T1000 (cell line): ENCODE data around the gene RRP7A.
"Not testable (repeated sequence)": the region's sequence is repeated elsewhere in the genome, so short reads cannot be mapped to it uniquely, and the experiment has no call there.

Experiments used
- DNase-seq: peaks from one replicate; lab custom pipeline; 2025; ENCODE audit warnings: mixed read lengths; lab: John Stamatoyannopoulos, UW

The RRP7A gene

DNA sequence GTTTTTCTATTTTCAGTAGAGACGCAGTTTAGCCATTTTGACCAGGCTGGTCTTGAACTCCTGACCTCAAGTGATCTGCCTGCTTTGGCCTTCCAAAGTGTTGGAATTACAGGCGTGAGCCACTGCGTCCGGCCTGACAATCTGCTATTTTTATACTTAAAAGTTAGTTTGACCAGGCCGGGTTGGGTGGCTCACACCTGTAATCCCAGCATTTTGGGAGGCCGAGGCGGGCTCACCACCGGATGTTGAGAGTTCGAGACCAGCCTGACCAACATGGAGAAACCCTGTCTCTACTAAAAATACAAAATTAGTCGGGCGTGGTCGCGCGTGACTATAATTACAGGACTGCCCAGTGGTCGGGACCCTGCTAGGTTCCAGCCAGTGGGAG is 19.8 kb downstream of the RRP7A start:
- not testable (repeated sequence) for DNase-seq

DNA sequence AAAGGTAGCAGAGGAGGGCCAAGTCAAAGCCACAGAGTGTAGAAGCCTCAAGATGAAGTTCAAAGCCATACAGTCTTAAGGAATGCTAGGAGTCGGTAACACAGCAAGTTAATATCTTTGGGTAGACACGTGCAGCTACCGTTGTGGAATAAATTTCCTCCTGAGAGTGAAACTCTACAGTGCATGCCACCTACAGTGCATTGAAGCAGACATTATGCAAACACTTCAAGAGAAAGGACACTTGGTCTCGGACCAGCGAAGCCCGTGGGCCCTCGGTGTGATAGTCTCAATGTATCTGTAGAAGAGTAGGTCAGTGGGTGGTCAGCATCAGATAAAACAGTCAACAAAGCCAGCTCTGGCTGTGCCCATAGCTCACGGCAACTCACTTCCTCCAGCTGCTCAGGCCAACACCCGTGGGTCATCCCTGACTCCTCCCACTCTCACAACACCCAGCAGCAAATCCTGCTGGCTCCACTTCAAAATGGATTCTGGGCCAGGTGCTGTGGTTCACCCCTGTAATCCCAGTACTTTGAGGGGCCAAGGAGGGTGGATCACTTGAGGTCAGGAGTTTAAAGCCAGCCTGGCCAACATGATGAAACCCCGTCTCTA is 24.0 kb downstream of the RRP7A start:
- not testable (repeated sequence) for DNase-seq

DNA sequence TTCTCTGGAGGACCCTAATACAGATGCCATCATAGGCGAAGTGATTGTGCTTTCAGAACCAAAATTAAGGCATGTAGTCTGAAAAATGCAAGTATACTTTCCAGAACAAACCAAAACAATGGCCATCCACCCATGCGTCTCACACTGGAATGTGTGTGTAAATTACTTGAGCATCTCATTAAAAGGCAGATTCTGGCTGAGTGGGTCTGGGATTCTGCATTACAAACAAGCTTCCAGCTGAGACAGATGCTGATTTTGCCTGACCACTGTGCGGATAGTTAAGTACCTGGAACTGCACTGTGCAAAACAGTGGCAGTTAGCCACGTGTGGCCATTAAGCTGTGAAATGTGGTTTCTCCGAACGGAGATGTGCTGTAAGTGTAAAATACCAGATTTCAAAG is 26.2 kb downstream of the RRP7A start:
- no peak for DNase-seq

DNA sequence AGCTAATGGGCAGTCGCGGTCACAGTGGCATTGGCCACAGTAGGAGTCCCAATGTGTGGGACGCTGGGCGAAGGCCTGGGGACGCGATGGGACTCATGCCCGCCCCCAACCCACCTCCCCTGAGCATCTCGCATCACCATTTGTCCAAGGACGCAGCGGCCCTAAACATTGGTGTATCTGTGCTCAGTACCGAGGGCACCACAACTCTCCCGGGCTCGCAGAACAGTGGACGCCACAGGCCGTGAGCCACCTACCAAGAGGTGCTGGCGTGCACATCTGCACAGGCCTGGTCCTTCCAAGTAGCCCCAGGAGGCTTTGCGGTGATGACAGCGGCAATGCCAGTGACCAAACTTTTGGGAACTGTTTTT is 27.3 kb downstream of the RRP7A start:
- DNase-seq, result no peak

DNA sequence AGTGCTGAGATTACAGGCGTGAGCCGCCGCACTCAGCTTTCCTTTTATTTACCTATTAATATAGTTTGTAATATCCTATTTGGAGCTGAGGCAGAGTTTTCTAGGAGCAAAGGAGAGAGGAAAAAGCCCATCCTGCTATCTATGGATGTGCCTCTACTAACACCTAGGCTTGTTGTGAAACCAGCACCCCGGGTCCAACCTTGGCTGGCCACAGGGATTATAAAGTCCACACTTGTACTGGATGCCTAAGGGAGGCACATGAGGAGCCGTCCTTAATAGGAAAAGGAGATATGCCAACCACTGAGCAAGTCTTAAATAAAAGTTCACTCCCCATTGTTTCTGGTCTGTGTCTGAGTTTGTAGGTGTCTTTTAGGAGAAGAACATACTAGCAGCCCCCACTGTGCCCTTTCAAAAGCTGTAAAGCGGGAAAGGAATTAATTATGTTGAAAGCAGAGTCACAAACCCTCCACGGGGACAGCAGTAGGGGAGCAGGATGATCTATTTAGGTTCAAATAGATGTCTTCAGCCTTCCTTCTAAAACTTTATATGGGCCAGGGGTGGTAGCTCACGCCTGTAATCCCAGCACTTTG is 29.3 kb downstream of the RRP7A start:
- no peak for DNase-seq

DNA sequence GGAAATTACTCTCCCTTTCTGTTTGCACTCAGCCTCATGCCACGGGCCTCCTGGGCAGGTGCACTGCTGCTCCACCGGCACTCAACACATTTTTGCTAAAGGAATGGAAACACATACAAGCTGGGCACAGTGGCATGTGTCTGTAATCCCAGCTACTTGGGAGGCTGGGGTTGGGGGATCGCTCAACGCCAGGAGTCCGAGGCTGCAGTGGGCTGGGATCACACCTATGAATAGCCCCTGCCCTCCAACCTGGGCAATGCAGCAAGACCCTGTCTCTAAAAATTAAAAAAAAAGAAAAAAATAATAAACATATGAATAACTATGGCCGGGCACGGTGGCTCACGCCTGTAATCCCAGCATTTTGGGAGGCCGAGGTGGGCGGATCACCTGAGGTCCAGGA is 30.6 kb downstream of the RRP7A start:
- DNase-seq, result no peak

DNA sequence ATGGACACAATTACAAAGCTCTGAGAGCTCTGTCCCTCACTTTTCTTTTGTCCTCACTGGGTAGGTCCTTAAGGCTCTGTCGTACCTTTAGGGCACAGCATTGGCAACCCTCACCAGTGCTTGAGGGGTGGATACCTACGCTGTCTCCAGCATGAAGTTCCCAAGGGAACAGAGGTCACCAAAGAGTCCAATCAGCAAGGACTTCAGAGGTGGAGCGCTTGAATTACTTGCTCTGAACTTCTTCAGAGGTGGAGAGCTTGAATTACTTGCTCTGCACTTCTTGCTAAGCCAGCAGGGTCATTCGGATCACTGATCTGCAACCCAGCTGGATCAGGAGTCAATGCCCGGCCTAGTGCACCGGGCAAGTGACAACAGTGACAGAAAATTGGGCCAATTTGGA is 35.1 kb downstream of the RRP7A start:
- no peak for DNase-seq

DNA sequence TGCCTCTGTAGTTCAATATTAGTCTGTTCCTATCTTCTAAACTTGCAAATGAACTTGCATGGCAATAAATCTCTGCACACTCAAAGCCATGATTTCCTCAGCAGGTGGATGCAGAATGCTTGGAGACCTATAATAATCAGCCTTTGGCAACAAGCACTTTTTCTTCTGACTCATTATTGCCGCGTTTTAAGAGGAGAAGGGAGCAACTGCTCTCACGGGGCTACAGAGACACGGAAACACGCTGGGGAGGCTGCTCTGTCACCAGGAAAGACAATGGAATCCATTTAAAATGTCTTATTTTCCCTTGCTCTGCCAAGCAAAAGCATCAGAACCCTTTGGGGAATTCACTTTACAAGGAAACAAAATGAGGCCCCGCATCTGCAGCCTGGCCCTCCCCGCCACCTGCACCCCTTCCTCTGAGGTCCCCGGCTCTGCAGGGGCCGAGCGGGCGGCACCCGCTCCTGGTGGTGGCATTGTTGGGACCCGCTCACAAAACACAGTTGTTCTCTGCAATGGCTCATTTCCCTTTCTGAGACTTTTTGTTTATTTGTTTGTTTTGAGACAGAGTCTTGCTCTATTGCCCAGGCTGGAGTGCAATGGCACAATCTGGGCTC is 35.9 kb downstream of the RRP7A start:
- DNase-seq, result not testable (repeated sequence)

DNA sequence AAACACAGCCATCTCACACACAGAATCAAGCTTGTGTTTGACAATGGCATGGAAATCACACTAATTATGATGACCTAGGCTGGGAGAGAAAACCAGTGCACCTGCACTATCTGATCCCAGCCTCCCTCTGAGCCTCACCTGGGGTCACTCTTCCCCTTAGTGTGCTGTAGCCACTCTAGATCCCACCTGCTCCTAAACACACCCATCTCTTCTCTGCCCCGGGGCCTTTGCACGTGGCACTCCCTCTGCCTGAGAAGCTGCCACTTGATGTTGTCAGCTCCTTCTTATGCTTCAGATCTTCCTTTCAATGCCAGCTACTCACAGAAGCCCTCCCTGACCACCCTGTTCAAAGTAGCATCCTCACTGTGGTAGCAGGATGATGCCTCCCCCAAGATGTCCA is 44.5 kb downstream of the RRP7A start:
- no peak for DNase-seq

DNA sequence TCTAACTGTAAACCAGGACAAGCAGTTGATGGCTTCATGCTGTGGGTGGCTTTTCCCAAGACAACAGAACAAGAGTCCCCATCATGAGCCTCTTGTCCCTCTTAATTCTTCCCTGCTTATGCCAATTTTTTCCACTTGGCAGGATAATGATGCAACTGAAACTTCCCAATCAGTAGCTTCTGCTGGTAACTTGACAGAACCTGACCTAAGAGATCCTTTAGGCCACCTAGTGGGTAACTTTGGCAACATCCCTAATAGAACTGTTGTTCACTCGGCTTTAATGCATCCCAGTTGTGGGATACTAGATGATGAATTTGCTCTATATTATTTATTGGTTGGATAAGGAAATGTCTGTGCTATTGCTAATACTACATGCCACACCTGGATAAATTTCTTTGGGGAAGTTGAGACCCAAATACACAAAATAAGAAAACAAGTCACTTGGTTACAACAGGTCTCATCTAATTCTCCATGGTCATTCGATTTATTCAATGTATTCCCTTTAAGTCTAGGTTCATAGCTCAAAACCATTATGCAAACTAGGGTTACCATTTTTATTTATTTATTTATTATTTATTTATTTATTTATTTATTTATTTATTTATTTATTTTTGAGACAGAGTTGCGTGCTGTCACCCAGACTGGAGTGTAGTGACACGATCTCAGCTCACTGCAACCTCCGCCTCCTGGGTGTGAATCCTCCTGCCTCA is 46.0 kb downstream of the RRP7A start:
- no peak for DNase-seq

DNA sequence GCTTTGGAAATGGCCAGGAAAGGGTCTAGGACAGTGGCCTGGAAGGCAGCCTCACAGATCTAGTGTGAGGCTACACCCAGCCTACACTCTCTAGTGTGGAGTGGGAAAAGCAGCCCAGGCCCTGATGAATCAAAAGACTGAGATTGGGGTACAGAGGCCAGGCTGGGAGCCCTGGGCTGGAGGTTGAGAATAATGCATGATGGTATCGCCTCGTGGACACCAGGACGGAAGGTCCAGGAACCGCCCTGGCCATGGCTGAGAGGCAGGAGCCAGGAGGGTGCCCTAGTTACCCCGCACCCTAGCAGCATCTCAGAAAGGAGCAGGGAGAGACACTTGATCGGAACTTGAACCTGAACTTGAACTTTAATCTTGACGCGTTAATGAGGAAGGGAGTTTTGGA is 46.9 kb downstream of the RRP7A start:
- no peak for DNase-seq

DNA sequence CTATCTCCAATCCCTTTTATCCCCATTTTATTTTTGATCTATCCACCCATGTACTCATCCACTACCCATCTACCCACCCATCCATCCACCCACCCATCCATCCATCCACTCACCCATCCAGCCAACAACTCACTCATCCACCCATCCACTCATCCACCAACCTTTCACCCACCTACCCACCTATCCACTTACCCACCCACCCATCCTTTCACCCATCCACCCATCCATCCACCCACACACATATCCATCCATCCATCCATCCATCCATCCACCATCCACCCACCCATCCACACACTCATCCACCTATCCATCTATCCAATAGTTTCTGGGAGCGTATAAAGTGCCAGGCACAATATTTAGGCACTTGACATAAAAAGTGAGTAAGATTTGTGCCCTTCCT is 48.2 kb downstream of the RRP7A start:
- DNase-seq, result no peak

DNA sequence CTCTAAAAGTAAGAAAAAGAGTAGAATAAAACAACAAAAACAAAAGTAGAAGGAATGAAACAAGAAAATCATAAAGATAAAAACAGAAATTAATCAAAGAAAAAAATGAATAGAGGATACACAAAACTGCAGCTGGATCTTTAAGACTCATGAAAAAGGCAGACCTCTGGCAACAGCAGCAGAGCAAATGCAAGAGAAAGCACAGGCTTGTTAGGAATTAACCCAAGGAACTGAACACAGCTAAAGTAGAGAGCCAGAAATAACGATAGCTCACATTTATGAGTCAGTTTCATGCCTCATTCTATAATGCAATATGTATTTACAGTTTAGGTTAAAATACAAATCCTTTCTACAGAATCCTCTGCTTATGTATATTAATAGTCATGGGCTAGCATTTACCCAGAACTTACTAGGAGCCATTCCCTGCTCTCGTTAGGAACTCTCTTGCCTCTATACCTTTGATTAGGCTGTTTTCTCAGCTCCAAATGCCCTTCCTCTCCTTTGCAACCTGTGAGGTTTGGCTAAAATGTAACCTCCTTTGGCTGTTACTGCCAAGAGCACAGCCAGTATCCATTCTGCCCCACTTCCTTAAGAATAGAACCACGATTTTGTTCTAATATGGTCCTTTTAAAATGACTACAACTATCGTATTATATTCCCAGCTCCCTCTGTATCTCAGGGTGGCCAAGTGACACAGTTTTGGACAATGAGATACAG is 49.1 kb downstream of the RRP7A start:
- no peak for DNase-seq

DNA sequence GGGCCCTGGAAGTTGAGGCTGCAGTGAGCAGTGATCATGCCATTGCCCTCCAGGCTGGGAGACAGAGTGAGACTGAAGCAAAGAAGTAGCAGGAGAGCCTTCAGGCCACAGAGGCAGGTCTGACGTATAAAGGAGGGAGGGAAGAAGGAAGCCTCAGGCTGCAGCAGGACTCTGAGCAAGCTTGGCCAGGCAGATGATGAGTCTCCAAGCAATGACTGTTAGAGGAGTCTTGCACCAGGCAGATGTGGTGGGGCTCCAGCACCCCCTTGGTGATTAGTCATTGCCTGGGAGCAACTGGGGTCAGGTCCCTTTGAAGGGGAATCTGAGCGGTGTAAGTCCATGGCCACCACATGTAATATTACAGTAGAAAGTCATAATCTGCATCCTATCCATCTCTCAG is 50.8 kb downstream of the RRP7A start:
- no peak for DNase-seq

DNA sequence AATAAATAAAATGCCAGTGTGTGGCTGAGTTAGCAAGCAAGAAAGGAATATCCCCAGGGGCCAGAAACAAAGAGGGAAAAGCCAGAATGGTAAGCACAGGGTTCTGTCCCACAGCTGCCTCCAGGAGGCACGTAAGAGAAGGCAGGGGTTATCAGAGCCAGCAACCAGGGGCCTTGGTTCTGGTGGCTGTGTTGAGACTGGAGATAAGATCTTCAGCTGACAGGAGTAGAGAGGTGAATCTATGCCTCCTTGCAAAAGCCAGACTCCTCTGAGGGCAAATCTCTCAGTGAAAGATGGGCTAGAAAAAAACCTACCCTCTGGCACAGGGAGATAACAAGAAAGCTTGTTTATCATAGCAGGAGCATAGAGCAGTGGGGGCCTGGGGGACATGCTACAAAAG is 57.6 kb downstream of the RRP7A start:
- DNase-seq, result no peak

DNA sequence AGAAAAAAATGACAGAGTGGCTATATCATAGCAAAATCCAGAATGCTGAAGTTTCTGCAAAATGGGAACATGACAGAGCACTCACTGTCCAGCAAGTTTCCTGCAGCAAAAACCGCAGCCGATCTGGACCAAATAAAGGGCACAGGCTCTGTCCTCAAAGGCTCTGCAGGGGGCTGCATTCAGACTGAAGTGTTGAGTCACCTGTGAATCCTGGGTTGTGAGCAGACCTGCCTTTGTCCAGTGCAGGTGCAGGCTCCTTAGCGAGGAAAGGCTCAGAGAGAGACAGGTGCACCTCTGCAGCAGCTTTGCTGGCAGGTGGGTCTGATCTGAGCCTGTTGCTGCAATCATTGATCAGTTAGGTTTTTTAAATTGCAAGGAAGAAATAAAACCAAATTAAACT is 58.1 kb downstream of the RRP7A start:
- no peak for DNase-seq
